GM12872 (cell line): ENCODE measurements around the gene PGM3.

Experiments used
- CTCF ChIP-seq: IDR thresholded peaks from 3 replicates; pipeline ENCODE4 v1.5.1; 2011; ENCODE audit warnings: low read depth, mild to moderate bottlenecking, low read length, moderate library complexity; ENCODE audit not compliant: insufficient read depth

The PGM3 gene

GRCh38 chr6:83127976-83128375 is 65.1 kb downstream of the PGM3 start:
- TF ChIP-seq CTCF: no peak

GRCh38 chr6:83127258-83127657 is 65.8 kb downstream of the PGM3 start:
- TF ChIP-seq CTCF: no peak

GRCh38 chr6:83126807-83127206 is 66.3 kb downstream of the PGM3 start:
- no peak for TF ChIP-seq CTCF

- no peak for TF ChIP-seq CTCF
These were observed 66.8 kb downstream of the PGM3 start for GRCh38 chr6:83126223-83126622.

GRCh38 chr6:83125425-83125824 is 67.6 kb downstream of the PGM3 start:
- TF ChIP-seq CTCF: no peak

- no peak for TF ChIP-seq CTCF
These were observed 68.5 kb downstream of the PGM3 start for GRCh38 chr6:83124553-83124952.

GRCh38 chr6:83119742-83120300 is 73.2 kb downstream of the PGM3 start:
- TF ChIP-seq CTCF: no peak
